Stomach smooth muscle (tissue), 2 donors: ENCODE measurements around the gene FGF12.

Source experiments
- H3K27ac ChIP-seq: one replicate; pipeline ENCODE4 v1.7.0; 2013; ENCODE audit warnings: mild to moderate bottlenecking, low read length, inconsistent platforms
- H3K27me3 ChIP-seq, 2 donors: one replicate each; pipeline ENCODE4 v1.7.0; 2013; ENCODE audit warnings: low read length in 2 of 2; ENCODE audit not compliant: insufficient read depth in 2 of 2, control insufficient read depth in 1 of 2
- H3K36me3 ChIP-seq, 2 donors: one replicate each; pipeline ENCODE4 v1.7.0; 2013; ENCODE audit warnings: low read length in 2 of 2; ENCODE audit not compliant: control insufficient read depth in 2 of 2, insufficient read depth in 2 of 2
- H3K4me1 ChIP-seq: one replicate; pipeline ENCODE4 v1.7.0; 2013; ENCODE audit warnings: low read length; ENCODE audit not compliant: control insufficient read depth, insufficient read depth
- H3K4me3 ChIP-seq, 2 donors: one replicate each; pipeline ENCODE4 v1.7.0; 2013; ENCODE audit warnings: low read length in 2 of 2
- H3K9ac ChIP-seq, 2 donors: one replicate each; pipeline ENCODE4 v1.7.0; 2013; ENCODE audit warnings: low read length in 2 of 2, mild to moderate bottlenecking in 1 of 2
- H3K9me3 ChIP-seq, 2 donors: one replicate each; pipeline ENCODE4 v1.7.0; 2013; ENCODE audit warnings: low read length in 2 of 2; ENCODE audit not compliant: control insufficient read depth in 2 of 2
- donor health status: healthy.
- donor health status: Pancreatic carcinoma.

The FGF12 gene

DNA sequence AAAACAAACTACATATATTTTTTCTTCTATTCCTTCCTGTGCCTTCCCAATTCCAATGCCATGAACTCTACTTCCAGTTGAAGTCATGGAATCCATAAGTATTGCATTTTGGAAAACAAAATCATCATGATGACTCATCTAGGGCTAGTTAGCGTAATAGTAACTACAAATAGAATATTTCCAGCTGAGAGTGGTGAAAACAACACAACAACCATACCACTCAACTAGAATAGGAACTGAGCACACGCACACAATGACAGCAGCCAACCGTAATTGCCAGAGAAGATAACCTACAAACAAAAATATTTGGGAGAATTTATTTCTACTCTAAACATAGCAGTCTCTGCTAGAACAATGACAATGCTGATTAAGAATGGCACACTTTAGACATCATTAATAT is 225.9 kb downstream of the FGF12 start:
- Histone ChIP-seq H3K36me3 (no peaks in the 10 kb centered on the region), H3K9me3 (no peaks in the 10 kb centered on the region), H3K9ac (no peak overlapping the region), H3K4me3 (no peak overlapping the region), H3K27me3 (no peaks in the 10 kb centered on the region), H3K27ac (no peak overlapping the region), H3K4me1 (no peaks in the 10 kb centered on the region)

DNA sequence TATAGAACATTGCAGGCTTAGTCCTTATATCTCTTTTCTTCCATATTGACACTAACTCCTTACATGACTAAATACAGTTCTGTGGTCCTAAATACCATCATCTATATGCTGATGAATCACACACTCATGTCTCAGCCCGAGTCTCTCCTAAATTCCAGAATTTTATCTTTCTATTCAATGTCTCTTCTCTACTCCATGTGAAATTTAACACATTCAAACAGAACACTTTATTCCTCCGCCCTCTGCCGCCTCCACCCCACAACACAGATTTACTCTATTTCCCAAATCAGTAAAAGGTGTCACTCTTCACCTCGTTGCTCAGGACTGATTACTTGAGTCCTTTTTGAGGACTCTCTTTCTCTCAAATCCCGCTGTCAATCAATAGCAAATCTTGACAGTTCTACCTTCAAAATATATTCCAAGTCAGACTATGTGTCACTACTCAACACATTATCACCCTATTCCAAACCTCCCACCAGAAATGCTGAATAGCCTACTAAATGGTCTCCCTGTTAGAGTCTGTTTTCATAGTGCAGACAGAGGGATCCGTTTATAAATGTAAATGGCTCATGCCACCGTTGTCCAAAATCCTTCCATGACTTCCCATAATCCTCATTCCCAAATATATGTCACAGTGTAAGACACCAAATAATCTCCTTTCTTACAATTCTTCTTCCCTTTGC is 230.3 kb downstream of the FGF12 start:
- H3K27me3 ChIP-seq, result no peaks in the 10 kb centered on the region
- H3K4me3 ChIP-seq, result no peak overlapping the region
- no peaks in the 10 kb centered on the region for H3K36me3 ChIP-seq
- no peak overlapping the region for H3K9ac ChIP-seq
- no peak overlapping the region for H3K27ac ChIP-seq
- no peaks in the 10 kb centered on the region for H3K4me1 ChIP-seq
- H3K9me3 ChIP-seq, result no peaks in the 10 kb centered on the region

DNA sequence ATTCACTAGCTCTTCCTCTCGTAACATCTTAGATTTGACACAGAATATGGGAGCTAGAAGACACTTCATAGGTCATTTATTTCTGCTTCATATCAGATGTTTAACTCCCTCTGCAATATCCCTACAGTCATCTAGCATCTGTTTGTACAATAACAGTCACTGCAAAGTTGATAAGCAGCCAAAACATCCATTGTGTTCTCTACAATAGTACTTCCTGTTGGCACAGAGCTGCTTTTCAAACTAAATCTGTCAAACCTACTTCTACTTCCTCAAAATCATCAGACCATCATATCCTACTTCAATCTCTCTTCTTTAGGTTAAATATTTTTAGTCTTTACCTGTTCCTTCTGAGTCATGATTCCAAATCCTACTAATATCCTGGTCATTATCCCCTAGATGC is 233.2 kb downstream of the FGF12 start:
- Histone ChIP-seq H3K36me3 (no peaks in the 10 kb centered on the region), H3K9ac (no peak overlapping the region), H3K4me3 (no peak overlapping the region), H3K9me3 (no peaks in the 10 kb centered on the region), H3K27ac (no peak overlapping the region), H3K27me3 (no peaks in the 10 kb centered on the region), H3K4me1 (no peaks in the 10 kb centered on the region)

DNA sequence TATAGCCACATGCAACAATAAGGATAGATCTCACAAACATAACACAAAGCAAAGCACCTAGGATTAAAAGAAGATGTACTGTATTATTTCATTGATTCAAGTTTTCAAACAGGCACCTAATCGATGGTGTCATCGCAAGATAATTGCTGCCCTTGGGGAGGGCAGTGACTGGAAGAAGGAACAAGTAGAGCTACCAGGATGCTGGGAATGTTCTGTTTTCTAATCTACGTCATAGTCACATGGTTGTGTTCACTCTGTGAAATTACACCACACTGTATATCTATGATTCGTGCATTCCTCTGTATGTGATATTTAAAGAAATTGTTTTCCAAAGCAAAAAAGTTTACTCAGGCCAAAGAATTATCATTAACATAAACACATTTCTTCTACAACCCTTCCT is 236.6 kb downstream of the FGF12 start:
- Histone ChIP-seq H3K9me3 (no peaks in the 10 kb centered on the region), H3K4me3 (no peak overlapping the region), H3K27me3 (no peaks in the 10 kb centered on the region), H3K36me3 (no peaks in the 10 kb centered on the region), H3K9ac (no peak overlapping the region), H3K4me1 (no peaks in the 10 kb centered on the region), H3K27ac (no peak overlapping the region)

DNA sequence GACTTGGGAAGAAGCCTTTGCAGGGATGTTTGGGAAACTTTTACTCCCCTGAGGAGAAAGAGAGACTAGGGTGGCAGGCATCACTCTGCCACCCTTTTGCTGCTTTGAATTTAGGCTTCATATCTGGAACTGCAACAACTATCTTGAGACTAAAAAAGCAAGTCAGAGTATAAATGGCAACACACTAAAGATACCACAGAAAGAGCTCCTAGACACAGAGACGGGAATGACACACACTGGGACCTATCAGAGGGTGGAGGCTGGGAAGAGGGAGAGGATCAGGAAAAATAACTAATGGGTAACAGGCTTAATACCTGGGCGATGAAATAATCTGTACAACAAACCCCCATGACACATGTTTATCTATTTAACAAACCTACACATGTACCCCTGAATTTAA is 237.8 kb downstream of the FGF12 start:
- Histone ChIP-seq H3K36me3 (no peaks in the 10 kb centered on the region), H3K9me3 (no peaks in the 10 kb centered on the region), H3K4me1 (no peaks in the 10 kb centered on the region), H3K9ac (no peak overlapping the region), H3K27me3 (no peaks in the 10 kb centered on the region), H3K4me3 (no peak overlapping the region), H3K27ac (no peak overlapping the region)

DNA sequence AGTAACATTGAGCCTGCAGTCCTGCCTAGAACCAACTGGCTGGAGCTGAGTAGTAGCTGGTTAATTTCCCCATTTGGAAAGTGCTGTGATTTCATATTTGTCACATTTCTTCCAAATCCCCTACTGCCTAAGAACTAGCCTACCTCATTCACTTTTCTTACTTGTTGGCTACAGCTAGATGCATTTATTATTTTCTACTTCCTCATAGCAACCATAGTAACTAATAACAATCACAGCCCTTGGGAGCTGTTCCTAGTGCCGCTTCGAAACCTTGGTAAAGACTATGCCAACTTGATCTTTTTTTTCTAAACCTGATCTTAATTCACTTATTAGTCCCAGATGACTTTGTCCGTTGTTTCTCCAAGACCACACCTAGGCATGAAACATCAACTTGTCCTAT is 240.3 kb downstream of the FGF12 start:
- H3K36me3 ChIP-seq, result no peaks in the 10 kb centered on the region
- no peak overlapping the region for H3K27ac ChIP-seq
- H3K9me3 ChIP-seq, result no peaks in the 10 kb centered on the region
- H3K4me3 ChIP-seq, result no peak overlapping the region
- no peaks in the 10 kb centered on the region for H3K4me1 ChIP-seq
- H3K27me3 ChIP-seq, result no peaks in the 10 kb centered on the region
- H3K9ac ChIP-seq, result no peak overlapping the region

DNA sequence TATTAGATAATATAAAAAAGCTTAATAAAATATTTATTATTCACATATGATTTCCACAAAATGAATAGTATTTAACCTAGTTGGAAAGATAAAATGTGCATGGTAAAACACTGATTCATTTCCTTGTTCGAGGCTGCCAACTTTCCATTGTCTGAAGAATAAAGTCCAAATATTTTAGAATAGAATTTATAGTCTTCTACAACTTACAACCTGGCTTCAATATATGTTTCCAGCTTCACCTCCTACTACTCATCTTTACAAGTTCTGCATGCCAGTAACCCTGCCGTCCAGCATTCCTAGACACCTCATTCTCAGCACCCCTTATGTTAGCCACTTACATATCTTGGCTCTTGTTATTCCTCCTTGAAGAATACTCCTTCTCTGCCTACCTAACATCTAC is 244.5 kb downstream of the FGF12 start:
- Histone ChIP-seq H3K27me3 (no peaks in the 10 kb centered on the region), H3K36me3 (no peaks in the 10 kb centered on the region), H3K27ac (no peak overlapping the region), H3K4me3 (no peak overlapping the region), H3K9me3 (no peaks in the 10 kb centered on the region), H3K9ac (no peak overlapping the region), H3K4me1 (no peaks in the 10 kb centered on the region)

DNA sequence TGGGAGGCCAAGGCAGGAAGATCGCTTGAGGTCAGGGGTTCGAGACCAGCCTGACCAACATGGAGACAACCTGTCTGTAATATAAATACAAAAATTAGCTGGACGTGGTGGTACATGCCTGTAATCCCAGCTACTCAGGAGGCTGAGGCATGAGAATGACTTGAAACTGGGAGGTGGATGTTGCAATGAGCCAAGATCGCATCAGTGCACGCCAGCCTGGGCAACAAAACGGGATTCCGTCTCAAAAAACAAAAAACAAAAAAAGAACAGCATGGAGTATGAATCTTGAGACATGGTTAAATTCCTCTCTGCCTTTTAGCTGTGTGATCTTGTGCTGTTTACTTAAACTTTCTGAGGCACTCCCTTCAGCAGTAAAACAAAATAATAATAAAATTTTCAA is 244.9 kb downstream of the FGF12 start:
- no peak overlapping the region for H3K4me3 ChIP-seq
- H3K27ac ChIP-seq, result no peak overlapping the region
- H3K27me3 ChIP-seq, result no peaks in the 10 kb centered on the region
- no peaks in the 10 kb centered on the region for H3K36me3 ChIP-seq
- H3K4me1 ChIP-seq, result no peaks in the 10 kb centered on the region
- H3K9ac ChIP-seq, result no peak overlapping the region
- H3K9me3 ChIP-seq, result no peaks in the 10 kb centered on the region

DNA sequence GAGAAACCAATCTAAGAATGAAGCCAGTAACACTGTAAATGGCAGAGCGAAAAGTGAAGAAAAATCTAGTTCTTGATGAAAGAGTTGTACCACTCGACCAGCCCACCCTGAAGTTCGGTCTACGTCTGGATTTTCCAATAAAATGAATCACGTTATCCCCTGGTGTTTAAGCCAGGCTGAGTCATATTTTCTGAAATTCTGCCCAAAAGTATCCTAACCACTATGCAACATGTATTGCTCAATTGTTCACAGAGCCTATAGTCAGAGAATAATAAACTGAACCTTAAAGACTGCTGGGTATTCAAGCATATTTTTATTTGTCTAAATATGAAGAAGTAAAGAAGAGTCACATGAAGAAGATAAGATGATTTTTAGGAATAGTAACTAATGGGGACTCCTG is 245.7 kb downstream of the FGF12 start:
- Histone ChIP-seq H3K27ac (no peak overlapping the region), H3K9me3 (no peaks in the 10 kb centered on the region), H3K36me3 (no peaks in the 10 kb centered on the region), H3K27me3 (no peaks in the 10 kb centered on the region), H3K4me1 (no peaks in the 10 kb centered on the region), H3K9ac (no peak overlapping the region), H3K4me3 (no peak overlapping the region)

DNA sequence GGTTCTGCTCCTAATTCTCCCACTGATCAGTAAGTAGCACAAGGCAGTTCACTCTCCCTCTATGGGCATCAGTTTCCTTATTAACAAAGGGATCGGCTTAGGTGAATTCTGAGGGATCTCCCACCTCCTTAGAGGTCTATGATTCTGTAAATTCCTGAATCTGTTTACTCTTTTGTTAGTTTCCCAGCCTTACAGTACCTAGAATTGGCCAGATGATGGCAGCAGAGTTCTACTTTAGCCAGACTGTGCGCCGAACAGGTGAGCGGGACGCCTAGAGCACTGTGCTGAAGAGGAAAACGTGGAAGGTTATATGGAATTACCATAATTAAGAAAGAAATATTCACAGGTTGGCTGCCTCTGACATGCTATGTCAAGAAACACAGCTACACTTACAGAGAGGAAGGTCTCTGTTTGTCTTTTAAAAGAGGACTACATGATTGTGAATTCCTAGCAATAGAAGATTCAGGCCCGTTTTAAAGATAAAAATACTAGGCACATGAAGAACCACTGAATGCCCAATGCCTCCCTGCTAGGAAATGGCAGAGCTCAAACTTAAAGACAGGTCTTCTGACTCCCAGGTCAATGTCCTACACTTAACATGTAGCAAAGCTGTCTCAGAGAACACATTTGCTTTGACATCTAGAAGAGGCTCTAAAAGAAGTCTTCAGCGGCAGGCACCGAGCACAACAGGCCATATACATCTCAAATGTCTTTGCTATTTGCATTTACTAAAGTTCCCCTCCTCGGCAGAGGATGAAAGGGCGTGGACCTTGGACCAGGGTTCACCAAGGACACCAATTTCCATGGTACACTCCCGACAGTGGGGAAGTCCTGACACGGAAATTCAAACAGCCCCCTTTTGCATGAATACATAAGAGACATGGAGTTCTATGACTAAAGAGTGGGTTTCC is 259.9 kb downstream of the FGF12 start:
- Histone ChIP-seq H3K36me3 (no peaks in the 10 kb centered on the region), H3K4me1 (no peaks in the 10 kb centered on the region), H3K9ac (no peak overlapping the region), H3K27ac (no peak overlapping the region), H3K27me3 (peaks cover 0 to 3% of the 10 kb centered on the region in 2 donors), H3K9me3 (no peaks in the 10 kb centered on the region), H3K4me3 (no peak overlapping the region)

DNA sequence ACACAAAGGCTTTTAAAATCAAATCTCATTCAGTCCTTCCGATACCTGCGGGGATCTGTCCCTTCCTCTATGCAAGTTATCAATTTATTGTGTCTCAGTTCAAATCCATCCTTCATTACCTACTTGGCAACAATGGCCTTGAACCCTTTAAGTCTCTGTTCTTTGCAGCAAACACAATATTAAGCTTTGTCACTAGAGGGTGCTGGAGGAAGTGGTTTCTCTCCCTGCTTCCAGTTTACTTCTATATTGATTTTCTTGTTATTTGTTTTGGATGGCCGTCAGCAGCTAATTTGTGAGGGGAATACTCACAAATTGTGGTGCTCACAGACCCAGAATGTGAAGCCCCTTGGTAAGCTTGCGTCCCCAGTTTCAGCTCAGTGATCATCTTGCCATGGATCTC is 278.3 kb downstream of the FGF12 start:
- Histone ChIP-seq H3K27me3 (peaks cover 4 to 20% of the 10 kb centered on the region in 2 donors), H3K9ac (no peak overlapping the region), H3K36me3 (no peaks in the 10 kb centered on the region), H3K27ac (no peak overlapping the region), H3K9me3 (no peaks in the 10 kb centered on the region), H3K4me3 (no peak overlapping the region), H3K4me1 (no peaks in the 10 kb centered on the region)
